T47D (cell line): Measurements from ENCODE around the gene HOXD4.

Source experiments
- DNase-seq, 2 experiments: peaks; one replicate each; pipeline versions ENCODE4 v3.0.0 to v3.0.0-alpha.2; 2011 to 2012; ENCODE audit warnings: low read depth in 1 of 2, low spot score in 1 of 2
- JUND ChIP-seq: IDR thresholded peaks from 2 replicates; pipeline ENCODE4 v1.6.1; 2012; ENCODE audit warnings: low read depth
- in situ Hi-C: cut with HindIII; loops from 2 replicates; pipeline ENCODE4 v1.10.0; 2016; ENCODE audit warnings: low sequenced_read_pairs, low pct_unique_long_range_greater_than_20kb

The HOXD4 gene

GRCh38 chr2:176178757-176179295, 27.5 kb downstream of the HOXD4 start:
- DNase-seq: no peak
- no peak for TF ChIP-seq JUND
- in situ Hi-C loops: no loop called here

GRCh38 chr2:176181551-176181950, 30.2 kb downstream of the HOXD4 start:
- in situ Hi-C loops: no loop called here
- no peak for DNase-seq
- TF ChIP-seq JUND: no peak

- DNase-seq: no peak
- no peak for TF ChIP-seq JUND
- in situ Hi-C loops: no loop called here
These were observed 31.3 kb downstream of the HOXD4 start for GRCh38 chr2:176182671-176183070.

DNA sequence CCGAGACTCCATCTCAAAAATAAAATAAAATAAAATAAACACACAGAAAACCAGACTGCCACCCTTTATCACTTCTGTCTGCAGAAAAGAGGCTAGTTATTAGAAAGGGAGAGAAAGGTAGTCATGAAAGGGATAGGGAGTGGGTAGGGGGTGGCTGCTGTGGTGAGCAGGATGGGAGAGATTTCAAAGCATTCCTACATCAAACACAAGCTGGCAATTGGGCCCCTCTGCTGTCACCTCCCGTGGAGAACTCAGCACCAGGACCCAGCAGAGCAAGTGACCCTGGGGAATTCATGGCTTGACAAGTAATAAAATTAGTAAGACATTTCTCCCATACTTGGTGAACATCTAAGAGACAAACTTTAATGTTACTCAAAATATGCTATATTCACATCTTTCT, 33.4 kb downstream of the HOXD4 start:
- in situ Hi-C loops: no loop called here
- TF ChIP-seq JUND: no peak
- DNase-seq: no peak

GRCh38 chr2:176186024-176186423, 34.7 kb downstream of the HOXD4 start:
- no peak for DNase-seq
- in situ Hi-C loops: no loop called here
- no peak for TF ChIP-seq JUND

DNA sequence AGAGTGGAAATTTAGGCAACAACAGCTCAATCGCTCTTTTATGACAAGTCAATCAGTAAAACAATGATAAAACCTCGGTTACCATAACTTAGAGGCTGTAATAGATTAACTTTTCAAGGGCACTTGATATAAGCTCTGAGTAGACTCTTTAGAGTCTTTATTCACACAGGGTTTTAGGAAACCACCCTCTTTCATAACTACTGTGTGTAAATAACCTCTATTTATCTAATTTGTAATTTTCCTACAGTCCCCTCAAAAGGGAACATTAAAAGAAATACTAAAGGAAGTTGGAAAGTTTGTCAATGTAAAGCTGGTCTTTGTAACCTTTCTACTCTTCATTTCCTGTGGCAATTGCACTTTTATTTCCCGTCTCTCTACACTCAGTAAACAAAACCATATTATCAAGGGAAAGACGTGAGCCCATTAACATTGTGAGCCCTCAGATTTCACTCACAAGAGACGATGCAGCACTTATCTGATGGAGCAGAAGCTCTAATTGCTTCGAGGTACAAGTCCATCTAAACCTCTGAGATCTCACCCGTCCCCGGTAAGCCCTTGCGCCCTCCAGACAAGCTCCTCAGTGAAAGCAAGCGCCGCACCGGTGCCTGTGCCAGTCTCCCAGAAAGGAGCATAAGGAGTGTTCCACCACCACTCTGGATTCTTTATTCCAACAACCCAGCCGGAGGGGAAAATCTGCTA, 36.0 kb downstream of the HOXD4 start:
- DNase-seq: peak in 1 of 2 experiments; percentile 1
- in situ Hi-C loops: no loop called here

GRCh38 chr2:176187899-176188773, 36.8 kb downstream of the HOXD4 start, which contains the start of gene HOXD1:
Gene HOXD1, plus strand, starts transcription at chr2:176188668. Its CDS starts 134 bp downstream, at chr2:176188802.
- in situ Hi-C loops: no loop called here
- TF ChIP-seq JUND: no peak
- DNase-seq: peak; percentile 39 to 94

More for the DNA sequence above, 36.0 kb downstream of the HOXD4 start:
- no peak for TF ChIP-seq JUND

- DNase-seq: no peak
- no peak for TF ChIP-seq JUND
- in situ Hi-C loops: no loop called here
These were observed 37.7 kb downstream of the HOXD4 start for GRCh38 chr2:176188774-176189680.

- no peak for TF ChIP-seq JUND
- in situ Hi-C loops: no loop called here
- DNase-seq: no peak
These were observed 38.6 kb downstream of the HOXD4 start for GRCh38 chr2:176189681-176190641.

GRCh38 chr2:176192351-176192750, 41.0 kb downstream of the HOXD4 start:
- in situ Hi-C loops: no loop called here
- no peak for TF ChIP-seq JUND
- no peak for DNase-seq

DNA sequence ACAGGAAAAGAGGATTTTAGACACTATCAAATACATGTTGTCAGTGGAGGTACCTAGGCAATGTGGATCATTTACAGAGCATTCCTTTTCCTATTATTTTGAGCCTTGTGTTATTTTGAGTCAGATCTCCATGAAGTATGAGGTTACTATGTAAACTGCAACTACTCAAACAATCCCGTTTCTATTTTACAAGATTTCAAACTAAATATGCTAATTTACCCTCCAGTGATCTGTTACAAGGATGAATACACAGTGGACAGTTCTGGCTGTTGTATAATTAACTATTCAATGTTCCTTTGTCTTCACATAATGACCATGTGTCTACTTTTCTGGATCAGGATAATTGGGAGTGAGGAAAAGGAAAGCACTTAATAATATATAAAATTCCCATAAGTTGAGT, 41.7 kb downstream of the HOXD4 start:
- no peak for DNase-seq
- in situ Hi-C loops: no loop called here
- no peak for TF ChIP-seq JUND
